Keratinocyte (primary cell): Measurements from ENCODE around the gene HMCN1. TPM values are rescaled to one million over a fixed set of nuclear protein-coding genes. Genes with fewer than 3 reads are reported as not detected.

Source experiments
- DNase-seq: peaks from one replicate; pipeline ENCODE4 v3.0.0-alpha.2; 2011; ENCODE audit warnings: low read depth, missing footprints, low spot score
- FAIRE-seq: peaks from 2 replicates; lab custom pipeline; 2011; peaks lifted over from hg19 to GRCh38; lab: Jason Lieb, UNC
- H2AFZ ChIP-seq: 2 replicates; pipeline ENCODE4 v1.6.0; 2012; ENCODE audit warnings: low read length, control low read depth, inconsistent platforms; ENCODE audit not compliant: control insufficient read depth
- H3K27ac ChIP-seq: 2 replicates; pipeline ENCODE4 v1.5.1; 2011; ENCODE audit warnings: low read length; ENCODE audit not compliant: control insufficient read depth, insufficient read depth
- H3K27me3 ChIP-seq: 3 replicates; pipeline ENCODE4 v1.6.0; 2011; ENCODE audit warnings: low read length; ENCODE audit not compliant: control insufficient read depth, insufficient read depth; ENCODE audit errors: extremely low read depth
- H3K36me3 ChIP-seq, 2 experiments: 2 replicates in 1 of 2; 3 replicates in 1 of 2; pipeline ENCODE4 v1.5.1; 2011; ENCODE audit warnings: low read length in 2 of 2, mild to moderate bottlenecking in 1 of 2; ENCODE audit not compliant: control insufficient read depth in 2 of 2, insufficient read depth in 2 of 2; ENCODE audit errors: extremely low read depth in 1 of 2
- H3K4me1 ChIP-seq: 3 replicates; pipeline ENCODE4 v1.5.1; 2011; ENCODE audit warnings: low read length; ENCODE audit not compliant: control insufficient read depth, insufficient read depth; ENCODE audit errors: extremely low read depth
- H3K4me2 ChIP-seq: 3 replicates; pipeline ENCODE4 v1.6.0; 2011; ENCODE audit warnings: low read depth, low read length; ENCODE audit not compliant: control insufficient read depth, insufficient read depth; ENCODE audit errors: extremely low read depth
- H3K4me3 ChIP-seq, 3 experiments: fragments of 200-600 bp in 1 of 3; sonication (generic) in 1 of 3; 2 replicates in 2 of 3; 3 replicates in 1 of 3; pipeline ENCODE4 v1.5.1; 2011 to 2016; ENCODE audit warnings: low read length in 3 of 3, mild to moderate bottlenecking in 3 of 3, control low read depth in 2 of 3, inconsistent platforms in 1 of 3, low read depth in 1 of 3, mixed read lengths in 1 of 3, mixed run types in 1 of 3, moderate library complexity in 1 of 3; ENCODE audit not compliant: control insufficient read depth in 2 of 3, insufficient read depth in 2 of 3; ENCODE audit errors: extremely low read depth in 1 of 3
- H3K79me2 ChIP-seq: 2 replicates; pipeline ENCODE4 v1.6.0; 2012; ENCODE audit warnings: low read length; ENCODE audit not compliant: control insufficient read depth, insufficient read depth
- H3K9ac ChIP-seq: 3 replicates; pipeline ENCODE4 v1.6.0; 2011; ENCODE audit warnings: low read length; ENCODE audit not compliant: control insufficient read depth, insufficient read depth; ENCODE audit errors: extremely low read depth
- H3K9me1 ChIP-seq: 3 replicates; pipeline ENCODE4 v1.6.0; 2011; ENCODE audit warnings: low read length; ENCODE audit not compliant: control insufficient read depth, insufficient read depth; ENCODE audit errors: extremely low read depth
- H3K9me3 ChIP-seq: 2 replicates; pipeline ENCODE4 v1.5.1; 2012; ENCODE audit warnings: low read depth, low read length; ENCODE audit not compliant: control insufficient read depth
- H4K20me1 ChIP-seq: 3 replicates; pipeline ENCODE4 v1.6.0; 2011; ENCODE audit warnings: low read length; ENCODE audit not compliant: control insufficient read depth, insufficient read depth; ENCODE audit errors: extremely low read depth
- EZH2 ChIP-seq: IDR thresholded peaks from one replicate; pipeline ENCODE4 v1.6.1; 2012; ENCODE audit warnings: inconsistent platforms, mild to moderate bottlenecking, low read length, moderate library complexity
- dilution Hi-C: fragments of 300-500 bp; cut with MboI; formaldehyde crosslinking; loops from one replicate; pipeline ENCODE4 v1.7.0; 2020; ENCODE audit warnings: low sequenced_read_pairs; ENCODE audit not compliant: extremely low pct_ligation_motif_present
- polyA plus RNA-seq, 5 experiments: library from polyadenylated mRNA; depleted of rRNA in 3 of 5; stranded (reverse) in 3 of 5; stranded (forward) in 1 of 5; unstranded in 1 of 5; fragments of >200 nt; gene quantifications; 1 replicate in 1 of 5; 2 replicates in 3 of 5; 3 replicates in 1 of 5; pipeline versions ENCODE4 v1.2.1 to v1.2.3, GENCODE V29; 2011 to 2012; ENCODE audit warnings: missing spikeins in 2 of 5, low read depth in 1 of 5, low replicate concordance in 1 of 5
- TF ChIP-seq, protein P1 (sequence below), 3 experiments: IDR thresholded peaks in 1 of 3; conservative IDR thresholded peaks in 1 of 3; optimal IDR thresholded peaks in 1 of 3; 2 replicates in 2 of 3; 3 replicates in 1 of 3; pipeline versions ENCODE3 to v1.5.1; 2011; ENCODE audit warnings: low read length in 3 of 3, mild to moderate bottlenecking in 3 of 3, moderate library complexity in 2 of 3, control low read depth in 1 of 3, inconsistent platforms in 1 of 3; ENCODE audit not compliant: insufficient read depth in 2 of 3; ENCODE audit errors: extremely low read depth in 1 of 3

The HMCN1 gene
- polyA plus RNA-seq, 1 donor (not counting 4 experiments of a cell fraction or from before 2014, with no cell fraction given): 1.8 TPM

DNA sequence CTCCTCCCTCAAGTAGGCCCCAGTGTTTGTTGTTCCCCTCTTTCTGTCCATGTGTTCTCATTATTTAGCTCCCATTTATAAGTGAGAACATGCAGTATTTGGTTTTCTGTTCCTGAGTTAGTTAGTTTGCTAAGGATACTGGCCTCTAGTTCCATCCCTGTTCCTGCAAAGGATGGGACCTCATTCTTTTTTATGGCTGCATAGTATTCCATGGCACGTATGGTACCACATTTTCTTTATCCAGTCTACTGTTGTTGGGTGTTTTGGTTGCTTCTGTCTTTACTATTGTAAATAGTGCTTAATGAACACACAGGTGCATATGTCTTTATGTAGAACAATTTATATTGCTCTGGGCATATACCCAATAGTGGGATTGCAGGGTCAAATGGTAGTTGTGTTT lies 408.0 kb downstream of the HMCN1 start:
- dilution Hi-C loops: no loop called here
- FAIRE-seq: no peak
- no peak for TF ChIP-seq EZH2
- TF ChIP-seq, protein P1, sequence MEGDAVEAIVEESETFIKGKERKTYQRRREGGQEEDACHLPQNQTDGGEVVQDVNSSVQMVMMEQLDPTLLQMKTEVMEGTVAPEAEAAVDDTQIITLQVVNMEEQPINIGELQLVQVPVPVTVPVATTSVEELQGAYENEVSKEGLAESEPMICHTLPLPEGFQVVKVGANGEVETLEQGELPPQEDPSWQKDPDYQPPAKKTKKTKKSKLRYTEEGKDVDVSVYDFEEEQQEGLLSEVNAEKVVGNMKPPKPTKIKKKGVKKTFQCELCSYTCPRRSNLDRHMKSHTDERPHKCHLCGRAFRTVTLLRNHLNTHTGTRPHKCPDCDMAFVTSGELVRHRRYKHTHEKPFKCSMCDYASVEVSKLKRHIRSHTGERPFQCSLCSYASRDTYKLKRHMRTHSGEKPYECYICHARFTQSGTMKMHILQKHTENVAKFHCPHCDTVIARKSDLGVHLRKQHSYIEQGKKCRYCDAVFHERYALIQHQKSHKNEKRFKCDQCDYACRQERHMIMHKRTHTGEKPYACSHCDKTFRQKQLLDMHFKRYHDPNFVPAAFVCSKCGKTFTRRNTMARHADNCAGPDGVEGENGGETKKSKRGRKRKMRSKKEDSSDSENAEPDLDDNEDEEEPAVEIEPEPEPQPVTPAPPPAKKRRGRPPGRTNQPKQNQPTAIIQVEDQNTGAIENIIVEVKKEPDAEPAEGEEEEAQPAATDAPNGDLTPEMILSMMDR (optimal IDR thresholded peaks at IDR 0.05 in 1 of 3, IDR thresholded peaks at IDR 0.05 in 1 of 3, conservative IDR thresholded peaks at IDR 0.05 in 1 of 3; ENCODE audit: extremely low read depth in 1 of 3, insufficient read depth in 2 of 3, low read length in 3 of 3): no peak
- Histone ChIP-seq H3K27me3 (no peaks in the 10 kb centered on the region), H3K9me3 (no peaks in the 10 kb centered on the region), H3K4me3 (no peak overlapping the region), H3K4me1 (no peaks in the 10 kb centered on the region), H3K36me3 (no peaks in the 10 kb centered on the region), H3K9ac (no peak overlapping the region), H2AFZ (no peak overlapping the region), H3K9me1 (no peaks in the 10 kb centered on the region), H3K4me2 (no peak overlapping the region), H4K20me1 (no peaks in the 10 kb centered on the region), H3K27ac (no peak overlapping the region), H3K79me2 (no peaks in the 10 kb centered on the region)
- DNase-seq: no peak

DNA sequence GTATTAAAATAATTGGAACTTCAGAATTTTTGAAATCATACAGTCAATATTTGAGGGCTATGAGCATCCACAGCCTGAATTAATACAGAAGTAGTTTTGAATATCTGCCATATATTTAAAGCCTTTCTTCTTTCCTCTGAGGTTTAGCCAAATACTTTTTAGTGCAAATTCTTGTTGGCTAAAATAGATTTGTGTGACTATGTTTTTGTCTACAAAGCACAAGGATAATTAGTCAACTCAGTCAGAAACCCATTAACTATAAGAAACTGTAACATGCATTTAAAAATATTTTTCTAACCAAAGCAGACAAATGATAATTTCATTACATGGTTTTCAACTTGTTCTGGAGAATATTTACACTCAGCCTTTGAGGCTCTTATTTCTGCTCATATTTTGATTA lies 408.7 kb downstream of the HMCN1 start:
- Histone ChIP-seq H3K36me3 (no peaks in the 10 kb centered on the region), H3K9me3 (no peaks in the 10 kb centered on the region), H4K20me1 (no peaks in the 10 kb centered on the region), H3K9me1 (no peaks in the 10 kb centered on the region), H3K79me2 (no peaks in the 10 kb centered on the region), H3K4me3 (no peak overlapping the region), H3K4me2 (no peak overlapping the region), H3K4me1 (no peaks in the 10 kb centered on the region), H3K9ac (no peak overlapping the region), H3K27ac (no peak overlapping the region), H3K27me3 (no peaks in the 10 kb centered on the region), H2AFZ (no peak overlapping the region)
- dilution Hi-C loops: no loop called here
- DNase-seq (no peak), FAIRE-seq (no peak)
- no peak for TF ChIP-seq EZH2
- TF ChIP-seq, protein P1 (optimal IDR thresholded peaks at IDR 0.05 in 1 of 3, IDR thresholded peaks at IDR 0.05 in 1 of 3, conservative IDR thresholded peaks at IDR 0.05 in 1 of 3; ENCODE audit: extremely low read depth in 1 of 3, insufficient read depth in 2 of 3, low read length in 3 of 3): no peak
